Activated T-cell treated with anti-CD3 and anti-CD28 coated beads for 24 hours (primary cell): ENCODE results near the gene KLHL7.

ENCODE experiments used
- DNase-seq: peaks from one replicate; pipeline ENCODE4 v3.0.0-alpha.2; 2020; ENCODE audit warnings: low read depth

Gene KLHL7

GRCh38 chr7:23105644-23106056, at the start of gene KLHL7:
Gene KLHL7 (plus strand): TSS chr7:23105785. CDS start chr7:23106027, 242 bp downstream.
- peak; percentile 95 for DNase-seq

- no peak for DNase-seq
These were observed 47.0 kb upstream of the KLHL7 start for GRCh38 chr7:23058408-23059096.

- no peak for DNase-seq
These were observed 44.3 kb upstream of the KLHL7 start for GRCh38 chr7:23061327-23061726.

GRCh38 chr7:23062452-23062851, 43.1 kb upstream of the KLHL7 start:
- DNase-seq, result no peak

GRCh38 chr7:23065974-23066373, 39.6 kb upstream of the KLHL7 start:
- no peak for DNase-seq

- no peak for DNase-seq
These were observed 38.3 kb upstream of the KLHL7 start for GRCh38 chr7:23067271-23067670.

GRCh38 chr7:23072048-23072447, 33.5 kb upstream of the KLHL7 start:
- no peak for DNase-seq

- DNase-seq, result no peak
These were observed 32.7 kb upstream of the KLHL7 start for GRCh38 chr7:23072922-23073321.

- DNase-seq, result no peak
These were observed 30.9 kb upstream of the KLHL7 start for GRCh38 chr7:23074443-23075261.

GRCh38 chr7:23075571-23075970, 30.0 kb upstream of the KLHL7 start:
- DNase-seq, result no peak

GRCh38 chr7:23076772-23077171, 28.8 kb upstream of the KLHL7 start:
- no peak for DNase-seq

GRCh38 chr7:23093111-23093510, 12.5 kb upstream of the KLHL7 start:
- DNase-seq, result no peak

- DNase-seq, result no peak
These were observed 12.0 kb upstream of the KLHL7 start for GRCh38 chr7:23093546-23093945.

GRCh38 chr7:23096518-23097290, 8.9 kb upstream of the KLHL7 start:
- DNase-seq, result no peak

- DNase-seq, result no peak
These were observed 7.6 kb upstream of the KLHL7 start for GRCh38 chr7:23098029-23098428.

- DNase-seq, result no peak
These were observed 7.1 kb upstream of the KLHL7 start for GRCh38 chr7:23098460-23098859.

- no peak for DNase-seq
These were observed 4.9 kb upstream of the KLHL7 start for GRCh38 chr7:23100697-23101096.

GRCh38 chr7:23105086-23105643, 420 bp upstream of the KLHL7 start:
- no peak for DNase-seq

GRCh38 chr7:23106057-23106822, 655 bp downstream of the KLHL7 start:
- peak; percentile 22 for DNase-seq

GRCh38 chr7:23106823-23107663, 1.5 kb downstream of the KLHL7 start:
- no peak for DNase-seq

GRCh38 chr7:23107781-23108180, 2.2 kb downstream of the KLHL7 start:
- DNase-seq, result no peak
